ENCODE measurements around the gene CASP14. TPM values are rescaled to one million over a fixed set of nuclear protein-coding genes. Genes with fewer than 3 reads are reported as not detected.

Gene CASP14
- total RNA-seq, 2 experiments from 2014 or later = not detected

DNA sequence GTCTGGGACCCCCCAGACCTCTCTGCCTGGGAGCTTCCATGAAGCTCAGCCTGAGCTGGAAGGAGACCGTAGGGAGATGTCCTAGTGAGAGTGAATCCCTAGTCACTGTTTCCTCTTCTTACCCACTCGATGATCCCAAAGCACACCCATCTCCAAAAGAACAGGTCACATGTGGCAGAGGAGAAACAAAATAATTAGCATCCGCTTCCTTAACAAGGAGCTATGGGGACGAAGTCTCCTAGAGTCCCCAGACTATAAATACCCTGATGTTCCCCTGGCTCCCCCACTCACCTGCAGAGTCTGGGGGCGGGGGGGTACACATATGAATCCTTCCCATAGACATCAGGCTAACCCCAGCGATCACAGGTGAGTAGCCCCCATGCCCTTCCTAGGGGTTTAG is 32.6 kb downstream of the CASP14 start, which contains the start of gene OR1I1:
Gene OR1I1, plus strand, starts transcription at position 301 of the 400 bp plus-strand sequence. CDS start 4,855 bp downstream, outside the sequence.
- ChIA-PET POLR2A (interaction anchor here (0.6 kb wide), 1 partner anchor 149 kb away, joined by 3 read pairs; no protein-coding TSS in a partner anchor), CTCF (interaction anchor here (0.9 kb wide), 1 partner anchor 10 kb away, joined by 3 read pairs; no protein-coding TSS in a partner anchor)
- Histone ChIP-seq H3K27me3 (ENCODE audit: control insufficient read depth in 1 of 2, insufficient read depth in 2 of 2, low read length in 2 of 2) (peaks cover 4% of the 10 kb centered on the region in 2 experiments), H3K36me3 (ENCODE audit: insufficient read depth, low read length) (no peaks in the 10 kb centered on the region), H3K4me1 (ENCODE audit: insufficient read depth, low read length) (no peaks in the 10 kb centered on the region), H3K4me3 (ENCODE audit: low read length) (no peak within 1 kb of the TSS), H3K9me3 (ENCODE audit: control insufficient read depth in 1 of 2, insufficient read depth in 1 of 2, low read length in 2 of 2) (no peaks in the 10 kb centered on the region), H3K27ac (ENCODE audit: low read depth in 1 of 2, low read length in 2 of 2) (no peak within 1 kb of the TSS)
- ATAC-seq (ENCODE audit: poor library complexity) = no peak
- Mint-ChIP-seq H3K27ac (no peak within 1 kb of the TSS), H3K27me3 (peaks cover 42% of the 10 kb centered on the region), H3K9me3 (no peaks in the 10 kb centered on the region), H3K4me1 (ENCODE audit: low read depth) (no peaks in the 10 kb centered on the region), H3K4me3 (no peak within 1 kb of the TSS), H3K36me3 (ENCODE audit: low read depth) (no peaks in the 10 kb centered on the region)
- DNase-seq = no peak
- TF ChIP-seq, protein P1, sequence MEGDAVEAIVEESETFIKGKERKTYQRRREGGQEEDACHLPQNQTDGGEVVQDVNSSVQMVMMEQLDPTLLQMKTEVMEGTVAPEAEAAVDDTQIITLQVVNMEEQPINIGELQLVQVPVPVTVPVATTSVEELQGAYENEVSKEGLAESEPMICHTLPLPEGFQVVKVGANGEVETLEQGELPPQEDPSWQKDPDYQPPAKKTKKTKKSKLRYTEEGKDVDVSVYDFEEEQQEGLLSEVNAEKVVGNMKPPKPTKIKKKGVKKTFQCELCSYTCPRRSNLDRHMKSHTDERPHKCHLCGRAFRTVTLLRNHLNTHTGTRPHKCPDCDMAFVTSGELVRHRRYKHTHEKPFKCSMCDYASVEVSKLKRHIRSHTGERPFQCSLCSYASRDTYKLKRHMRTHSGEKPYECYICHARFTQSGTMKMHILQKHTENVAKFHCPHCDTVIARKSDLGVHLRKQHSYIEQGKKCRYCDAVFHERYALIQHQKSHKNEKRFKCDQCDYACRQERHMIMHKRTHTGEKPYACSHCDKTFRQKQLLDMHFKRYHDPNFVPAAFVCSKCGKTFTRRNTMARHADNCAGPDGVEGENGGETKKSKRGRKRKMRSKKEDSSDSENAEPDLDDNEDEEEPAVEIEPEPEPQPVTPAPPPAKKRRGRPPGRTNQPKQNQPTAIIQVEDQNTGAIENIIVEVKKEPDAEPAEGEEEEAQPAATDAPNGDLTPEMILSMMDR (IDR thresholded peaks at IDR 0.05) = no peak
- intact Hi-C loops (cut with DNase I, micrococcal nuclease) = no loop called here

DNA sequence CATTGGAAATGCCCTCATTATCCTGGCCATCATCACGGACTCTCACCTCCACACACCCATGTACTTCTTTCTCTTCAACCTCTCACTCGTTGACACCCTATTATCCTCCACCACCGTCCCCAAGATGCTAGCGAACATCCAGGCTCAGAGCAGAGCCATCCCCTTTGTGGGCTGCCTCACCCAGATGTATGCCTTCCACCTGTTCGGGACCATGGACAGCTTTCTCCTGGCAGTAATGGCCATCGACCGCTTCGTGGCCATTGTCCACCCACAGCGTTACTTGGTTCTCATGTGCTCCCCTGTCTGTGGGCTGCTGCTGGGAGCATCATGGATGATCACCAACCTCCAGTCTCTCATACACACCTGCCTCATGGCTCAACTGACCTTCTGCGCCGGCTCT is 37.9 kb downstream of the CASP14 start:
- TF ChIP-seq, protein P1 (IDR thresholded peaks at IDR 0.05) = no peak
- H3K4me3 ChIP-seq (ENCODE audit: low read length) = no peak overlapping the region
- DNase-seq = no peak
- peaks cover 5% of the 10 kb centered on the region for H3K4me1 ChIP-seq (ENCODE audit: insufficient read depth, low read length)
- H3K27me3 ChIP-seq (ENCODE audit: control insufficient read depth in 1 of 2, insufficient read depth in 2 of 2, low read length in 2 of 2) = peaks cover 2 to 18% of the 10 kb centered on the region in 2 experiments
- no peaks in the 10 kb centered on the region for H3K9me3 Mint-ChIP-seq
- CTCF ChIA-PET = no interaction called here
- H3K36me3 ChIP-seq (ENCODE audit: insufficient read depth, low read length) = no peaks in the 10 kb centered on the region
- H3K36me3 Mint-ChIP-seq (ENCODE audit: low read depth) = no peaks in the 10 kb centered on the region
- no peak overlapping the region for H3K27ac Mint-ChIP-seq
- POLR2A ChIA-PET = no interaction called here
- H3K9me3 ChIP-seq (ENCODE audit: control insufficient read depth in 1 of 2, insufficient read depth in 1 of 2, low read length in 2 of 2) = no peaks in the 10 kb centered on the region
- H3K4me1 Mint-ChIP-seq (ENCODE audit: low read depth) = peaks cover 5% of the 10 kb centered on the region
- peaks cover 32% of the 10 kb centered on the region for H3K27me3 Mint-ChIP-seq
- H3K4me3 Mint-ChIP-seq = no peak overlapping the region
- intact Hi-C loops (cut with DNase I, micrococcal nuclease) = no loop called here
- no peak overlapping the region for H3K27ac ChIP-seq (ENCODE audit: low read depth in 1 of 2, low read length in 2 of 2)
- ATAC-seq (ENCODE audit: poor library complexity) = no peak

DNA sequence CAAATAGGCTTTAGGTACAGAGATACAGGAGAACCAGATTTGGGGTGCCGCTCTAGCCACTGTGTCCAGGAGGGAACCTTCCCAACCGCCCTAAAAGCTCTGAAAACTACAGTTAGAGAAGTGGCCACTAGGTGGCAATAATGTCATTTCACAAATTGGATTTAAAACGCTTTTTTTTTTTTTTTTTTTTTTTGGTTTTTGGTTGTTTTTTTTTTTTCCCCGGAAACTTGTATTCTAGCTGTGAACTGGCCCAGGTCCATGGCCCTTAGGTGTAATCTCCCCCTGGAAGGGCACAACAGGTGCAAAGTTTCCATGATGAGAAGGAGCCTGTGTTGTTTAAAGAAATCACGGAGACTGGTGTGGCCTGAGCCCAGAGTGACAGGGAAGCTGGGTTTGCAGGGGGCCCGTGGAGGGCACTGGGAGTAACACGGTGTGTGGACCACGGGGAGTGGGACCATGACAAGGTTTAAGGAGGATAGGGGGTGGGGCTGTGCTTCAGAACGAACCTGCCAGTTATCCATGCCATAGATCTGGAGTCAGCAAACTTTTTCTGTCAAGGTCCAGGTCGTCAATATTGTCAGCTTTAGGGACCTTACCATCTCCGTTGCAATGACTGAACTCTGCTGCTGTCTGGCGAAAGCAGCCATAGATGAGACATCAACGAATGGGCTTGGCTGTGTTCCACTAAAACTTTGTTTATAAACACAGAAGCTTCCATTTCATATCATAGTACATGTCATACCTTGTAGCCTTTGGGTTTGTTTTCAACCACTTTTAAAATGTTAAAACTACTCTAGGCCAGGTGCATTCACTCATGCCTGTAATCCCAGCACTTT is 42.9 kb downstream of the CASP14 start:
- intact Hi-C loops (cut with DNase I, micrococcal nuclease) = loop anchor here (1.0 to 10.0 kb wide), 5 partner anchors 33 to 464 kb away; a partner anchor contains a TSS
- DNase-seq (peak in 13 of 14 experiments; percentile 9 to 86 (median 37)), ATAC-seq (ENCODE audit: poor library complexity) (peak; percentile 73)
- Histone ChIP-seq H3K4me3 (ENCODE audit: low read length) (no peak overlapping the region), H3K27me3 (ENCODE audit: control insufficient read depth in 1 of 2, insufficient read depth in 2 of 2, low read length in 2 of 2) (peaks cover 0 to 13% of the 10 kb centered on the region in 2 experiments), H3K36me3 (ENCODE audit: insufficient read depth, low read length) (no peaks in the 10 kb centered on the region), H3K27ac (ENCODE audit: low read depth in 1 of 2, low read length in 2 of 2) (no peak overlapping the region), H3K4me1 (ENCODE audit: insufficient read depth, low read length) (peaks cover 8% of the 10 kb centered on the region), H3K9me3 (ENCODE audit: control insufficient read depth in 1 of 2, insufficient read depth in 1 of 2, low read length in 2 of 2) (no peaks in the 10 kb centered on the region)
- H3K9me3 Mint-ChIP-seq = no peaks in the 10 kb centered on the region
- peak overlapping the region; percentile 13 for H3K4me3 Mint-ChIP-seq
- ChIA-PET CTCF (interaction anchor here (0.6 to 1.8 kb wide), 30 partner anchors 9 to 1992 kb away, joined by 3 to 18 read pairs (median 4); partner anchors contain the start of genes AKAP8L, BRD4 and OR1I1), POLR2A (interaction anchor here (0.7 to 1.8 kb wide), 7 partner anchors 183 to 465 kb away, joined by 3 to 11 read pairs (median 3); partner anchors contain the start of genes AKAP8 and AKAP8L)
- H3K4me1 Mint-ChIP-seq (ENCODE audit: low read depth) = peaks cover 8% of the 10 kb centered on the region
- no peaks in the 10 kb centered on the region for H3K36me3 Mint-ChIP-seq (ENCODE audit: low read depth)
- peaks cover 10% of the 10 kb centered on the region for H3K27me3 Mint-ChIP-seq
- H3K27ac Mint-ChIP-seq = peak overlapping the region; percentile 56
- TF ChIP-seq, protein P1 (IDR thresholded peaks at IDR 0.05) = peak; percentile 78

Data from CD4-positive, alpha-beta T cell (primary cell).